Astrocyte of the cerebellum (primary cell): ENCODE data around the gene RAI14.

ENCODE experiments used
- DNase-seq: peaks from one replicate; pipeline ENCODE4 v3.0.0-alpha.2; 2011; ENCODE audit warnings: low read depth
- H3K4me3 ChIP-seq: 2 replicates; pipeline ENCODE4 v1.5.1; 2011; ENCODE audit warnings: mild to moderate bottlenecking, low read depth, low read length, moderate library complexity
- CTCF ChIP-seq: IDR thresholded peaks from 2 replicates; pipeline ENCODE4 v1.5.1; 2012; ENCODE audit warnings: low read length, low read depth, moderate library complexity, mild to moderate bottlenecking; ENCODE audit errors: missing control alignments
- in situ Hi-C: cut with HindIII; loops from 2 replicates; pipeline ENCODE4 v1.10.0; 2017; ENCODE audit warnings: low sequenced_read_pairs

The RAI14 gene

DNA sequence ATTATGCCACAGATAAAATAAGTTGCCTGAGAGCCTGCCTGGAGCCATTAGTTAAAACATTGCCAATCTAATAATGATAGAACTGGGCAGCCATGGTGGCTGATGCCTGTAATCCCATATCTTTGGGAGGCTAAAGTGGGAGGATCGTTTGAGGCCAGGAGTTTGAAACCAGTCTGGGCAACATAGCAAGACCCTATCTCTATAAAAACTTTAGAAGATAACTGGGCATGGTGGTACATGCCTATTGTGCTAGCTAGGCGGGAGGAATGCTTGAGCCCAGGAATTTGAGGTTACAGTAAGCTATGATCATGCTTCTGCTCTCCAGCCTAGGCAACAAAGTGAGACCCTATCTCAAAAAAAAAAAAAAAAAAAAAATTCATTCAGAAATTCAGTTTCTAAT is 52.6 kb downstream of the RAI14 start:
- no peak overlapping the region for H3K4me3 ChIP-seq
- no peak for TF ChIP-seq CTCF
- in situ Hi-C loops: no loop called here
- no peak for DNase-seq

DNA sequence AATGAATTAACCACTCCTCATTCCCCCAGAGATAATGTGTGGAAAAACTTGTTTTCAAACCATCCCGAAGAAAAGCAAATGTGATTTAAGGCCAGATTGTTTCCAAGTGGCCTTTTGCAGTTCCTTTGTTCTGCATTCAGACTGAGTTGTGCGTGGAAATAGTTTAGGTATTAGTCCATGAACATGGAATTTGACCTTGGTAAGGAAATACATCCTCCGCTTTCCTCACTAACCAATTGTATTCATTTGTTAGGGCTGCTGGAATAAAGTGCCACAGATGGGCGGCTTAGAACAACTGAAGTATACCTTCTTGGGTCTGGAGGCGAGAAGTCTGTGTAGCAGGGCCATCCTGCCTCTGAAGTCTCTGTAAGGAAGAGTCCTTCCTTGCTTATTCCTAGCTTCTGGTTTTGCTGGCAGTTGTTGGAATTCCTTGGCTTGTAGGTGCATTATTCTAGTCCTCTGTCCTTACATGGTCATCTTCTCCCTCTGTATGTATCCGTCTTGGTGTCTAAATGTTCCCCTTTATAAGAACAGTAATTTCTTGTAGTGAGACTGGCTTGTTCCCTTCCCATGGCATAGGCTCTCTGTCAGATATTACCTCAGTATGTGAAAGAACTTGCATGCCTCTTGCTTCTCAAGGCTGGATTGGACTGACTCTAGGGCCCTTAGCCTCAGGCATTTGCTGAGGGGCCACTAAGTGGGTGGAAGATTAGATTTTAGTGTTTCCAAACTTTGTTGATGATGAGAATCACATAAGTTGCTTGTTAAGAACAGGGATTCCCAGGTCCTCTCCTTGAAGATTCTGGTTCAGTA is 53.9 kb downstream of the RAI14 start:
- TF ChIP-seq CTCF: no peak
- in situ Hi-C loops: no loop called here
- DNase-seq: peak; percentile 95
- H3K4me3 ChIP-seq: no peak overlapping the region

GRCh38 chr5:34712565-34712964 is 56.4 kb downstream of the RAI14 start:
- no peak overlapping the region for H3K4me3 ChIP-seq
- in situ Hi-C loops: no loop called here
- TF ChIP-seq CTCF: no peak
- DNase-seq: no peak

GRCh38 chr5:34715711-34716110 is 59.6 kb downstream of the RAI14 start:
- no peak for DNase-seq
- H3K4me3 ChIP-seq: no peak overlapping the region
- TF ChIP-seq CTCF: no peak
- in situ Hi-C loops: no loop called here

DNA sequence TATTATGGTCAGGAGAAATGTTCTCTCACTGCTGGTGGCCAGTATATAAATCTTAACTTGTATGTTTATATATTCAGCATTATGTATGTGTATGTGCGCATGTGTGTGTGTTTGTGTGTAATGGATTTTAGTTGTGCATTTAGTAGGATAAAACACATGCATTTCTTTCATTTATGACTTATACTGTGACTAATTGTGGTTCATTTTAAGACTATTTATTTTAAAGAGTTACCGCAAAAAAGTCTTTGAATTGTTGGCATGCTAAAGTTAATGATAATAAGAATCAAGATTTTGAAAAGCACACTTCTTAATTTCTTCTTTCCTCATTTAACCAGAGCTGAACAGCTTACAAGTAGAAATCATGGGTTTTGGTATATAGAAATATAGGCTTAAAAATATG is 60.9 kb downstream of the RAI14 start:
- H3K4me3 ChIP-seq: no peak overlapping the region
- DNase-seq: no peak
- in situ Hi-C loops: no loop called here
- no peak for TF ChIP-seq CTCF

- no peak overlapping the region for H3K4me3 ChIP-seq
- peak; percentile 96 for DNase-seq
- TF ChIP-seq CTCF: no peak
- in situ Hi-C loops: no loop called here
Observed at GRCh38 chr5:34717426-34718327, 61.5 kb downstream of the RAI14 start.
